KMS-11 (cell line): ENCODE data around the gene RAP1B.

Experiments
- H2AFZ ChIP-seq: fragments of 200-600 bp; sonication (generic); 2 replicates; pipeline ENCODE4 v1.6.1; 2016; ENCODE audit warnings: antibody characterized with exemption, mixed run types, low read depth
- H3K27ac ChIP-seq: fragments of 200-600 bp; sonication (generic); 2 replicates; pipeline ENCODE4 v1.6.1; 2016; ENCODE audit warnings: mild to moderate bottlenecking, mixed run types
- H3K27me3 ChIP-seq: fragments of 200-600 bp; sonication (generic); 2 replicates; pipeline ENCODE4 v1.6.1; 2017; ENCODE audit warnings: mild to moderate bottlenecking, low read depth, mixed run types, moderate library complexity; ENCODE audit not compliant: insufficient read depth
- H3K36me3 ChIP-seq: fragments of 200-600 bp; sonication (generic); 2 replicates; pipeline ENCODE4 v1.6.1; 2017; ENCODE audit warnings: mild to moderate bottlenecking, mixed run types; ENCODE audit not compliant: insufficient read depth
- H3K4me1 ChIP-seq: fragments of 200-600 bp; sonication (generic); 2 replicates; pipeline ENCODE4 v1.6.1; 2016; ENCODE audit warnings: mild to moderate bottlenecking, low read depth, mixed run types; ENCODE audit not compliant: poor library complexity, severe bottlenecking
- H3K4me2 ChIP-seq: fragments of 200-600 bp; sonication (generic); 2 replicates; pipeline ENCODE4 v1.7.0; 2016; ENCODE audit warnings: mild to moderate bottlenecking, mixed run types
- H3K4me3 ChIP-seq: fragments of 200-600 bp; sonication (generic); IDR thresholded peaks from 2 replicates; pipeline ENCODE4 v1.6.1; 2017; ENCODE audit warnings: low read depth, low read length, mixed read lengths; ENCODE audit not compliant: insufficient read depth
- H3K79me2 ChIP-seq: fragments of 200-600 bp; sonication (generic); 2 replicates; pipeline ENCODE4 v1.6.1; 2016; ENCODE audit warnings: low read depth, mixed run types; ENCODE audit not compliant: insufficient read depth
- H3K9ac ChIP-seq: fragments of 200-600 bp; sonication (generic); 2 replicates; pipeline ENCODE4 v1.6.1; 2016; ENCODE audit warnings: mild to moderate bottlenecking, mixed run types
- H4K20me1 ChIP-seq: fragments of 200-600 bp; sonication (generic); 2 replicates; pipeline ENCODE4 v1.6.1; 2016; ENCODE audit warnings: mild to moderate bottlenecking, mixed run types; ENCODE audit not compliant: insufficient read depth
- TF ChIP-seq, protein P1 (sequence below): fragments of 200-600 bp; sonication (generic); conservative IDR thresholded peaks from 2 replicates; pipeline ENCODE4 v1.6.1; 2017; ENCODE audit warnings: low read depth, mild to moderate bottlenecking, antibody characterized with exemption, low read length, moderate library complexity, mixed read lengths

RAP1B gene

GRCh38 chr12:68628698-68629097, 18.0 kb downstream of the RAP1B start:
- TF ChIP-seq, protein P1, sequence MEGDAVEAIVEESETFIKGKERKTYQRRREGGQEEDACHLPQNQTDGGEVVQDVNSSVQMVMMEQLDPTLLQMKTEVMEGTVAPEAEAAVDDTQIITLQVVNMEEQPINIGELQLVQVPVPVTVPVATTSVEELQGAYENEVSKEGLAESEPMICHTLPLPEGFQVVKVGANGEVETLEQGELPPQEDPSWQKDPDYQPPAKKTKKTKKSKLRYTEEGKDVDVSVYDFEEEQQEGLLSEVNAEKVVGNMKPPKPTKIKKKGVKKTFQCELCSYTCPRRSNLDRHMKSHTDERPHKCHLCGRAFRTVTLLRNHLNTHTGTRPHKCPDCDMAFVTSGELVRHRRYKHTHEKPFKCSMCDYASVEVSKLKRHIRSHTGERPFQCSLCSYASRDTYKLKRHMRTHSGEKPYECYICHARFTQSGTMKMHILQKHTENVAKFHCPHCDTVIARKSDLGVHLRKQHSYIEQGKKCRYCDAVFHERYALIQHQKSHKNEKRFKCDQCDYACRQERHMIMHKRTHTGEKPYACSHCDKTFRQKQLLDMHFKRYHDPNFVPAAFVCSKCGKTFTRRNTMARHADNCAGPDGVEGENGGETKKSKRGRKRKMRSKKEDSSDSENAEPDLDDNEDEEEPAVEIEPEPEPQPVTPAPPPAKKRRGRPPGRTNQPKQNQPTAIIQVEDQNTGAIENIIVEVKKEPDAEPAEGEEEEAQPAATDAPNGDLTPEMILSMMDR = no peak
- H3K79me2 ChIP-seq = peaks cover 100% of the 10 kb centered on the region
- H3K27ac ChIP-seq = peak overlapping the region; percentile 20; the same call in 1 of the 2 replicates
- no peak overlapping the region for H3K4me3 ChIP-seq
- peaks cover 86% of the 10 kb centered on the region for H3K4me1 ChIP-seq
- peaks cover 6% of the 10 kb centered on the region; the same call in 1 of the 2 replicates for H3K36me3 ChIP-seq
- no peak overlapping the region for H3K9ac ChIP-seq
- H3K27me3 ChIP-seq = no peaks in the 10 kb centered on the region
- H3K4me2 ChIP-seq = peak overlapping the region; percentile 34
- peaks cover 24% of the 10 kb centered on the region for H4K20me1 ChIP-seq
- H2AFZ ChIP-seq = no peak overlapping the region

DNA sequence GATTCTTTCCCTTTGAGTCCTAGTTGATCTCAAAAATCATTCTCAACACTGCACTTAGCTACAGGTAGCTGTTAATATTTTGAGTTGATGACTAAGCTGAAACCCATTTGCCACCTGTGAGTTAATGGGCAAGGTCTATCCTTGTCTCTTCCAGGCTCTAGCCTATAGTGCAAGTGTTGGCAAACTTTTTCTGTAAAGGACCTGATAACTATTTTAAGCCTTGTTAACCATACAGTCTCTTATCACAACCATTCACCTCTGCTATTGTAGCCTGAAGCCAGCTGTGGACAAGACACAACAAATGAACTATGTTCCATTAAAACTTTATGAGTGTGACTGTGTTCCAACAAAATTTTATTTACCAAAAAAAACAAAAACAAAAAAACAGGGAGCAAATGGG, 19.4 kb downstream of the RAP1B start:
- Histone ChIP-seq H3K79me2 (peaks cover 100% of the 10 kb centered on the region), H3K4me3 (no peak overlapping the region), H3K4me2 (peak overlapping the region; percentile 34), H3K4me1 (peaks cover 86% of the 10 kb centered on the region), H3K36me3 (peaks cover 4% of the 10 kb centered on the region; the same call in 1 of the 2 replicates), H3K9ac (0 out of 2 replicates have a peak overlapping the region, but pooled peaks have one; percentile 2), H2AFZ (no peak overlapping the region), H3K27me3 (no peaks in the 10 kb centered on the region), H4K20me1 (peaks cover 24% of the 10 kb centered on the region), H3K27ac (peak overlapping the region; percentile 20; the same call in 1 of the 2 replicates)
- TF ChIP-seq, protein P1 = no peak

- H3K4me3 ChIP-seq = no peak overlapping the region
- H2AFZ ChIP-seq = no peak overlapping the region
- no peaks in the 10 kb centered on the region for H3K27me3 ChIP-seq
- peaks cover 84% of the 10 kb centered on the region for H3K4me1 ChIP-seq
- peaks cover 24% of the 10 kb centered on the region for H4K20me1 ChIP-seq
- peak overlapping the region; percentile 34; the same call in 1 of the 2 replicates for H3K4me2 ChIP-seq
- H3K27ac ChIP-seq = no peak overlapping the region; the same call in 1 of the 2 replicates
- no peaks in the 10 kb centered on the region for H3K36me3 ChIP-seq
- H3K9ac ChIP-seq = no peak overlapping the region
- TF ChIP-seq, protein P1 = no peak
- peaks cover 100% of the 10 kb centered on the region for H3K79me2 ChIP-seq
Observed at GRCh38 chr12:68630598-68630997, 19.9 kb downstream of the RAP1B start.

DNA sequence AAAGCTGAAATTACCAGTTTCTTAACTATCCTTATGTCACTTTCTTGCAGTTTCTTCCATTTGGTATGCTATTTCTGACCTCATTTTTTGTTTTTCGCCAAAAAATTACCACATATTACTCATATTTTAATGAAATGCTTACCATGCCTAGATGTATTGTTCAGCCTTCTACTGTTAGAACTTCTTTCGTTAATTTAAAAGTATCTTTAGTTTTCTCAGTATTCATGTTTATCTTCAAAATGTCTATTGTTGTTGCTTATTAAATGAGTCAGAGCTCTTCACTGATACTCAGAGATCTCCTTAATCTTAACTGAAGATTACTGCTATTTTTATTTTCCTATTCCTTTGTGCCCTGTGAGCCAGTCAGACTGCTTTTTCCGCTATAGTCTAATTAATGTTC, 20.5 kb downstream of the RAP1B start:
- Histone ChIP-seq H3K79me2 (peaks cover 100% of the 10 kb centered on the region), H3K4me1 (peaks cover 85% of the 10 kb centered on the region), H3K36me3 (no peaks in the 10 kb centered on the region), H3K4me3 (no peak overlapping the region), H4K20me1 (peaks cover 26% of the 10 kb centered on the region), H2AFZ (no peak overlapping the region), H3K27ac (no peak overlapping the region), H3K9ac (no peak overlapping the region), H3K27me3 (no peaks in the 10 kb centered on the region), H3K4me2 (no peak overlapping the region; the same call in 1 of the 2 replicates)
- TF ChIP-seq, protein P1 = no peak
